Femur (tissue), 1 donor: Measurements from ENCODE around the gene BPTF.
"Not testable (repeated sequence)": the region's sequence is repeated elsewhere in the genome, so short reads cannot be mapped to it uniquely, and the experiment has no call there.

ENCODE experiments used
- DNase-seq: peaks from one replicate; pipeline ENCODE4 v3.0.0-alpha.2; 2017

Gene BPTF

GRCh38 chr17:67980883-67981282, 155.6 kb downstream of the BPTF start:
- not testable (repeated sequence) for DNase-seq

GRCh38 chr17:67982034-67982640, 156.8 kb downstream of the BPTF start:
- no peak for DNase-seq

- no peak for DNase-seq
Observed at GRCh38 chr17:67982686-67983382, 157.5 kb downstream of the BPTF start.

GRCh38 chr17:67983383-67983688, 158.0 kb downstream of the BPTF start:
- no peak for DNase-seq

- DNase-seq: no peak
Observed at GRCh38 chr17:67990909-67991308, 165.6 kb downstream of the BPTF start.

GRCh38 chr17:67992548-67993152, 167.3 kb downstream of the BPTF start:
- no peak for DNase-seq

GRCh38 chr17:67993153-67993997, 168.1 kb downstream of the BPTF start:
- DNase-seq: peak; percentile 91

- no peak for DNase-seq
Observed at GRCh38 chr17:67993998-67994361, 168.7 kb downstream of the BPTF start.

GRCh38 chr17:67994817-67995569, 169.7 kb downstream of the BPTF start:
- peak; percentile 36 for DNase-seq

- DNase-seq: peak; percentile 49
Observed at GRCh38 chr17:67995570-67996263, 170.4 kb downstream of the BPTF start.

- DNase-seq: peak; percentile 31
Observed at GRCh38 chr17:67996301-67997171, 171.2 kb downstream of the BPTF start, which contains the start of gene C17orf58. TSS of gene C17orf58 (minus strand) at chr17:67996469. CDS start at chr17:67996198, 271 bp downstream.

- DNase-seq: no peak
Observed at GRCh38 chr17:67998466-67998865, 173.2 kb downstream of the BPTF start.

GRCh38 chr17:67999291-67999911, 174.1 kb downstream of the BPTF start:
- DNase-seq: no peak

- DNase-seq: no peak
Observed at GRCh38 chr17:68004201-68004600, 178.9 kb downstream of the BPTF start.

- no peak for DNase-seq
Observed at GRCh38 chr17:68006797-68007196, 181.5 kb downstream of the BPTF start.

GRCh38 chr17:68011199-68011665, 185.9 kb downstream of the BPTF start:
- peak; percentile 38 for DNase-seq

- DNase-seq: no peak
Observed at GRCh38 chr17:68013385-68013784, 188.1 kb downstream of the BPTF start.

- no peak for DNase-seq
Observed at GRCh38 chr17:68015081-68015723, 189.9 kb downstream of the BPTF start.

GRCh38 chr17:68016838-68017237, 191.5 kb downstream of the BPTF start:
- DNase-seq: no peak

- not testable (repeated sequence) for DNase-seq
Observed at GRCh38 chr17:68018493-68018892, 193.2 kb downstream of the BPTF start.
